SK-N-SH (cell line): Measurements from ENCODE around the gene KLHDC7A. TPM values are rescaled to one million over a fixed set of nuclear protein-coding genes. Genes with fewer than 3 reads are reported as not detected.

Source experiments
- CTCF ChIA-PET: fragments of 300-600, 350-600 bp; formaldehyde crosslinking; extraction: SDS; loops from one replicate; lab custom pipeline; 2021; lab: Yijun Ruan, JAX
- POLR2A ChIA-PET: fragments of 350-600 bp; sonication (Branson Sonifier 250); formaldehyde crosslinking; extraction: SDS; loops from one replicate; lab custom pipeline; 2020; ENCODE audit warnings: antibody characterized with exemption, inconsistent platforms; lab: Yijun Ruan, JAX
- DNase-seq: peaks from one replicate; pipeline ENCODE4 v3.0.0; 2012
- H2AFZ ChIP-seq: fragments of 200-600 bp; sonication (generic); 2 replicates; pipeline ENCODE4 v1.8.1; 2016; ENCODE audit warnings: antibody characterized with exemption, mild to moderate bottlenecking, low read depth
- H3F3A ChIP-seq: fragments of 200-600 bp; sonication (generic); replicated peaks from 2 replicates; pipeline ENCODE3; 2016; ENCODE audit warnings: antibody characterized with exemption, mild to moderate bottlenecking; ENCODE audit not compliant: insufficient read depth
- H3K27ac ChIP-seq, 2 experiments: fragments of 200-500 bp in 1 of 2; fragments of 200-600 bp in 1 of 2; sonication (Bioruptor generic) in 1 of 2; sonication (generic), shearing (Covaris generic) in 1 of 2; 2 replicates each; pipeline versions ENCODE4 v1.5.1 to v1.6.1; 2014 to 2016; ENCODE audit warnings: low read depth in 2 of 2, inconsistent platforms in 1 of 2, low read length in 1 of 2, mild to moderate bottlenecking in 1 of 2, mixed read lengths in 1 of 2
- H3K27me3 ChIP-seq: fragments of 200-600 bp; sonication (generic), shearing (Covaris generic); 2 replicates; pipeline ENCODE4 v1.6.1; 2016; ENCODE audit warnings: mixed run types; ENCODE audit not compliant: insufficient read depth
- H3K36me3 ChIP-seq, 2 experiments: fragments of 200-500 bp in 1 of 2; fragments of 200-600 bp in 1 of 2; sonication (Bioruptor generic) in 1 of 2; sonication (generic) in 1 of 2; replicated peaks in 1 of 2; 2 replicates each; pipeline versions ENCODE3 to v1.5.1; 2014 to 2016; ENCODE audit warnings: low read length in 1 of 2, mild to moderate bottlenecking in 1 of 2; ENCODE audit not compliant: insufficient read depth in 2 of 2, control insufficient read depth in 1 of 2
- H3K4me1 ChIP-seq, 2 experiments: fragments of 200-500 bp in 1 of 2; fragments of 200-600 bp in 1 of 2; sonication (Bioruptor generic) in 1 of 2; sonication (generic), shearing (Covaris generic) in 1 of 2; 2 replicates each; pipeline versions ENCODE4 v1.5.1 to v1.6.1; 2014 to 2016; ENCODE audit warnings: low read depth in 1 of 2, low read length in 1 of 2, mixed run types in 1 of 2; ENCODE audit not compliant: insufficient read depth in 2 of 2, control insufficient read depth in 1 of 2
- H3K4me2 ChIP-seq: fragments of 200-600 bp; sonication (generic), shearing (Covaris generic); 2 replicates; pipeline ENCODE4 v1.6.1; 2017; ENCODE audit warnings: mixed run types
- H3K4me3 ChIP-seq, 2 experiments: fragments of 200-500 bp in 1 of 2; fragments of 200-600 bp in 1 of 2; sonication (Bioruptor generic) in 1 of 2; sonication (generic), shearing (Covaris generic) in 1 of 2; 2 replicates each; pipeline versions ENCODE4 v1.5.1 to v1.8.1; 2014 to 2016; ENCODE audit warnings: low read depth in 2 of 2, inconsistent platforms in 1 of 2, low read length in 1 of 2, mild to moderate bottlenecking in 1 of 2, mixed read lengths in 1 of 2, moderate library complexity in 1 of 2
- H3K79me2 ChIP-seq: fragments of 200-600 bp; sonication (generic); 2 replicates; pipeline ENCODE4 v1.8.1; 2017; ENCODE audit warnings: mild to moderate bottlenecking; ENCODE audit not compliant: insufficient read depth
- H3K9ac ChIP-seq: fragments of 200-600 bp; sonication (generic); 2 replicates; pipeline ENCODE4 v1.6.1; 2017; ENCODE audit warnings: mixed run types
- H3K9me2 ChIP-seq: fragments of 200-600 bp; sonication (generic); 2 replicates; pipeline ENCODE4 v1.6.1; 2017; ENCODE audit warnings: mixed run types
- H3K9me3 ChIP-seq: fragments of 200-600 bp; sonication (generic); 2 replicates; pipeline ENCODE4 v1.6.1; 2017; ENCODE audit warnings: mixed run types, mild to moderate bottlenecking, moderate library complexity
- H4K20me1 ChIP-seq: fragments of 200-600 bp; sonication (generic); 2 replicates; pipeline ENCODE4 v1.6.1; 2017; ENCODE audit warnings: mild to moderate bottlenecking, mixed run types; ENCODE audit not compliant: insufficient read depth
- CHD2 ChIP-seq: fragments of 150-350 bp; IDR thresholded peaks from 2 replicates; pipeline ENCODE4 v1.6.1; 2018; ENCODE audit warnings: low read length; ENCODE audit not compliant: partially characterized antibody
- ELF1 ChIP-seq: IDR thresholded peaks from 2 replicates; pipeline ENCODE4 v1.4.0; 2012
- EP300 ChIP-seq, 2 experiments: IDR thresholded peaks; 2 replicates each; pipeline versions ENCODE4 v1.4.0 to v1.6.1; 2012; ENCODE audit warnings: borderline replicate concordance in 1 of 2, low read depth in 1 of 2, low read length in 1 of 2
- EZH2phosphoT487 ChIP-seq: fragments of 200-600 bp; sonication (generic); IDR thresholded peaks from 2 replicates; pipeline ENCODE4 v1.6.1; 2017; ENCODE audit warnings: low read depth, mixed run types, mild to moderate bottlenecking, antibody characterized with exemption, moderate library complexity, borderline replicate concordance
- FOSL2 ChIP-seq: IDR thresholded peaks from 2 replicates; pipeline ENCODE4 v1.4.0; 2012; ENCODE audit warnings: low read depth, mild to moderate bottlenecking, moderate library complexity, borderline replicate concordance
- FOXJ3 ChIP-seq: sonication (generic); formaldehyde crosslinking; IDR thresholded peaks from 2 replicates; pipeline ENCODE4 v1.5.1; 2020; ENCODE audit warnings: mild to moderate bottlenecking, missing genetic modification reagents
- GABPA ChIP-seq: IDR thresholded peaks from 2 replicates; pipeline ENCODE4 v1.4.0; 2012; ENCODE audit warnings: low read depth, mild to moderate bottlenecking
- GATA2 ChIP-seq: sonication (generic); formaldehyde crosslinking; IDR thresholded peaks from 2 replicates; pipeline ENCODE4 v1.5.0; 2020; ENCODE audit warnings: mild to moderate bottlenecking, missing genetic modification reagents
- IRF3 ChIP-seq: fragments of 150-350 bp; IDR thresholded peaks from 2 replicates; pipeline ENCODE4 v1.6.1; 2016; ENCODE audit warnings: mild to moderate bottlenecking, low read depth, low read length
- MEF2A ChIP-seq: IDR thresholded peaks from 2 replicates; pipeline ENCODE4 v1.4.0; 2012; ENCODE audit warnings: low read depth, borderline replicate concordance
- MXI1 ChIP-seq: IDR thresholded peaks from 2 replicates; pipeline ENCODE4 v1.6.1; 2012; ENCODE audit warnings: mild to moderate bottlenecking, low read depth, low read length, improper control_type of control experiment
- NFIC ChIP-seq: IDR thresholded peaks from 2 replicates; pipeline ENCODE4 v1.4.0; 2012; ENCODE audit warnings: borderline replicate concordance
- NRF1 ChIP-seq: IDR thresholded peaks from 2 replicates; pipeline ENCODE4 v1.6.1; 2012; ENCODE audit warnings: low read depth, mild to moderate bottlenecking, low read length
- POLR2AphosphoS5 ChIP-seq: IDR thresholded peaks from 2 replicates; pipeline ENCODE4 v1.6.1; 2012; ENCODE audit warnings: low read depth, low read length
- RFX5 ChIP-seq: IDR thresholded peaks from 2 replicates; pipeline ENCODE4 v1.6.1; 2012; ENCODE audit warnings: mild to moderate bottlenecking, improper control_type of control experiment, low read length
- SIN3A ChIP-seq: IDR thresholded peaks from 2 replicates; pipeline ENCODE4 v1.6.1; 2012; ENCODE audit warnings: low read depth, mild to moderate bottlenecking, low read length, moderate library complexity, borderline replicate concordance
- SMC3 ChIP-seq: IDR thresholded peaks from 2 replicates; pipeline ENCODE4 v1.6.1; 2012; ENCODE audit warnings: low read depth, low read length, improper control_type of control experiment
- TCF12 ChIP-seq: IDR thresholded peaks from 2 replicates; pipeline ENCODE4 v1.4.0; 2012
- TEAD4 ChIP-seq: IDR thresholded peaks from 2 replicates; pipeline ENCODE4 v1.4.0; 2012; ENCODE audit warnings: mild to moderate bottlenecking, borderline replicate concordance; ENCODE audit not compliant: insufficient read depth
- YY1 ChIP-seq: IDR thresholded peaks from 2 replicates; pipeline ENCODE4 v1.4.0; 2012; ENCODE audit warnings: low read depth, mild to moderate bottlenecking
- WGBS: methylation state at CpG from one replicate; pipeline ENCODE4 v1.1.6; 2017; ENCODE audit warnings: low lambda C conversion rate; 5-methylcytosine and 5-hydroxymethylcytosine counted together
- polyA plus RNA-seq, 3 experiments: library from polyadenylated mRNA; depleted of rRNA; stranded (reverse); fragments of >200 nt; gene quantifications; 2 replicates each; pipeline ENCODE4 v1.2.3, GENCODE V29; 2012
- TF ChIP-seq, protein P1 (sequence below): IDR thresholded peaks from 2 replicates; pipeline ENCODE4 v1.4.0; 2012; ENCODE audit warnings: low read depth, borderline replicate concordance
- TF ChIP-seq, protein P2 (sequence below): IDR thresholded peaks from 2 replicates; pipeline ENCODE4 v1.4.0; 2012; ENCODE audit warnings: low read depth
- TF ChIP-seq, protein P3 (sequence below): fragments of 150-350 bp; IDR thresholded peaks from 2 replicates; pipeline ENCODE4 v1.6.1; 2017; ENCODE audit warnings: antibody characterized with exemption, low read length, low read depth, borderline replicate concordance

The KLHDC7A gene
- polyA plus RNA-seq, 1 of the 3 experiments (the other 2 are of a cell fraction): not detected

DNA sequence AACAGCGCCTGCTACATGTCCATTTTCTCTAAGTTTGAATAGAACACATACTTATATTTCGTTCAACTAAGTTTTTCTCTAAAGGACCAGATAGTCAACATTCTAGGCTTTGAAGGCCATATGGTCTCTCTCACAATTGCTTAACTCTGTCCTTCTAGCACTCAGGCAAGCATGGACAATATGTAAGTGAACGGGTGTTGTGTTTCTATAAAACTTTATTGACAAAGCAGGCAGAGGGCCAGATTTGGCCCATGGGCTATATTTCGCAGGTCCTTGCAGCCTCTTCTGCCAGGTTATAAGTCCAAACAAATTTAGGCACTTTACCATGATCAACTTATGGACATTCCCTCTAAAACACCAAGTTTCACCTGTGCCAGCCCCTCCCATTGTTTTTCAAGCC is 21.1 kb downstream of the KLHDC7A start:
- no peaks in the 10 kb centered on the region for H3K79me2 ChIP-seq
- TF ChIP-seq SMC3 (no peak), NRF1 (no peak), MEF2A (no peak), FOSL2 (no peak), POLR2AphosphoS5 (no peak), EZH2phosphoT487 (no peak), CHD2 (no peak), GABPA (no peak)
- TF ChIP-seq, protein P1, sequence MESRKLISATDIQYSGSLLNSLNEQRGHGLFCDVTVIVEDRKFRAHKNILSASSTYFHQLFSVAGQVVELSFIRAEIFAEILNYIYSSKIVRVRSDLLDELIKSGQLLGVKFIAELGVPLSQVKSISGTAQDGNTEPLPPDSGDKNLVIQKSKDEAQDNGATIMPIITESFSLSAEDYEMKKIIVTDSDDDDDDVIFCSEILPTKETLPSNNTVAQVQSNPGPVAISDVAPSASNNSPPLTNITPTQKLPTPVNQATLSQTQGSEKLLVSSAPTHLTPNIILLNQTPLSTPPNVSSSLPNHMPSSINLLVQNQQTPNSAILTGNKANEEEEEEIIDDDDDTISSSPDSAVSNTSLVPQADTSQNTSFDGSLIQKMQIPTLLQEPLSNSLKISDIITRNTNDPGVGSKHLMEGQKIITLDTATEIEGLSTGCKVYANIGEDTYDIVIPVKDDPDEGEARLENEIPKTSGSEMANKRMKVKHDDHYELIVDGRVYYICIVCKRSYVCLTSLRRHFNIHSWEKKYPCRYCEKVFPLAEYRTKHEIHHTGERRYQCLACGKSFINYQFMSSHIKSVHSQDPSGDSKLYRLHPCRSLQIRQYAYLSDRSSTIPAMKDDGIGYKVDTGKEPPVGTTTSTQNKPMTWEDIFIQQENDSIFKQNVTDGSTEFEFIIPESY: no peak
- TF ChIP-seq, protein P2, sequence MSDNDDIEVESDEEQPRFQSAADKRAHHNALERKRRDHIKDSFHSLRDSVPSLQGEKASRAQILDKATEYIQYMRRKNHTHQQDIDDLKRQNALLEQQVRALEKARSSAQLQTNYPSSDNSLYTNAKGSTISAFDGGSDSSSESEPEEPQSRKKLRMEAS: no peak
- no peak overlapping the region for H3K27ac ChIP-seq
- H3K9ac ChIP-seq: no peak overlapping the region
- no peaks in the 10 kb centered on the region for H3K36me3 ChIP-seq
- H3K4me3 ChIP-seq: no peak overlapping the region
- ChIA-PET CTCF (no interaction called here), POLR2A (no interaction called here)
- DNase-seq: no peak
- no peaks in the 10 kb centered on the region for H3K27me3 ChIP-seq
- H3K4me1 ChIP-seq: no peaks in the 10 kb centered on the region
- no peaks in the 10 kb centered on the region for H3K9me3 ChIP-seq
- H4K20me1 ChIP-seq: no peaks in the 10 kb centered on the region
- WGBS: 40% methylated on average over 4 of the region's 4 CpGs
- no peaks in the 10 kb centered on the region for H3F3A ChIP-seq
- H3K4me2 ChIP-seq: no peak overlapping the region
- H3K9me2 ChIP-seq: no peaks in the 10 kb centered on the region
- no peak overlapping the region for H2AFZ ChIP-seq

- H3K79me2 ChIP-seq: no peaks in the 10 kb centered on the region
- no peak for DNase-seq
- no peak overlapping the region for H2AFZ ChIP-seq
- no peak overlapping the region for H3K4me3 ChIP-seq
- no peaks in the 10 kb centered on the region for H3F3A ChIP-seq
- CTCF ChIA-PET: no interaction called here
- no peaks in the 10 kb centered on the region for H3K27me3 ChIP-seq
- no peaks in the 10 kb centered on the region; the same call in 1 of the 2 replicates for H3K9me3 ChIP-seq
- no peaks in the 10 kb centered on the region for H3K9me2 ChIP-seq
- POLR2A ChIA-PET: no interaction called here
- H3K9ac ChIP-seq: no peak overlapping the region
- H3K36me3 ChIP-seq: no peaks in the 10 kb centered on the region
- 17% methylated on average over 3 of the region's 3 CpGs for WGBS
- H3K4me1 ChIP-seq: no peaks in the 10 kb centered on the region
- H3K4me2 ChIP-seq: no peak overlapping the region
- H3K27ac ChIP-seq: no peak overlapping the region
- no peaks in the 10 kb centered on the region for H4K20me1 ChIP-seq
- no peak for TF ChIP-seq RFX5
- no peak for TF ChIP-seq CHD2
- TF ChIP-seq, protein P3, sequence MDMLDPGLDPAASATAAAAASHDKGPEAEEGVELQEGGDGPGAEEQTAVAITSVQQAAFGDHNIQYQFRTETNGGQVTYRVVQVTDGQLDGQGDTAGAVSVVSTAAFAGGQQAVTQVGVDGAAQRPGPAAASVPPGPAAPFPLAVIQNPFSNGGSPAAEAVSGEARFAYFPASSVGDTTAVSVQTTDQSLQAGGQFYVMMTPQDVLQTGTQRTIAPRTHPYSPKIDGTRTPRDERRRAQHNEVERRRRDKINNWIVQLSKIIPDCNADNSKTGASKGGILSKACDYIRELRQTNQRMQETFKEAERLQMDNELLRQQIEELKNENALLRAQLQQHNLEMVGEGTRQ: no peak
- TF ChIP-seq EP300 (IDR thresholded peaks at IDR 0.05; ENCODE audit: borderline replicate concordance in 1 of 2, low read depth in 1 of 2, low read length in 1 of 2): no peak
- no peak for TF ChIP-seq MEF2A
- TF ChIP-seq GATA2 (CRISPR knock-in tag): no peak
- TF ChIP-seq POLR2AphosphoS5: no peak
- TF ChIP-seq FOXJ3 (CRISPR knock-in tag): no peak
- TF ChIP-seq, protein P2: no peak
- TF ChIP-seq FOSL2: no peak
- no peak for TF ChIP-seq TCF12
- TF ChIP-seq MXI1: no peak
- TF ChIP-seq SMC3: no peak
- TF ChIP-seq NFIC: no peak
- no peak for TF ChIP-seq ELF1
- no peak for TF ChIP-seq SIN3A
- no peak for TF ChIP-seq TEAD4
- TF ChIP-seq IRF3: no peak
- TF ChIP-seq YY1: no peak
Measured at GRCh38 chr1:18504609-18505008, 23.9 kb downstream of the KLHDC7A start.
